Astrocyte of the hippocampus (primary cell): Measurements from ENCODE around the gene TAS1R3.
A peak's percentile ranks its signal among the peaks of the same experiment; 100 is the strongest.

Source experiments
- DNase-seq: peaks from one replicate; pipeline ENCODE4 v3.0.0; 2011; ENCODE audit warnings: low read depth, low spot score

The TAS1R3 gene

DNA sequence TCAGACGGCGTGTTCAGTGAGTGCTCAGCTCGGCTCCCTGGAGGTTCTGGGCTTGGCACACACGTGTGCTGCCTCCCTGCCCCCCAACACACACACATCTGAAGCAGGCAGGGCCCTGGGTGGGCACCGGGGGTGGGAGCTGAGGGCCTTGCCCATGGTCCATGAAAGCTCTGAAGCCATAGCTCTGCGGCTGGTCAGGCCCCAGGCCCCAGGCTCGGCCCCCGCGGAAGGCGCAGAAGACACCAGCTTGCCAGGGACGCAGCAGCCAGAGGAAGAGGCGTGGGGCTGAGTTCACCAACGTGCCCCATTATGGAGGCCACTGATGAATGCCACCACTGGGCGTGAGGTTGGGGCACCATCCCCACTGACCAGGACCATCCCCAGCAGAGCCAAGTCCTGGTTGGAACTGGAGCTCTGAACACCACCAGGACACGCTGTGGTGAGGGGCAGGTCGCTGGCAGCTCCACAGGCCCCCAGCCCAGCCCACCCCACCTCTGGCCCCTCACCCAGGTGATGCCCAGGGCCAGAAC is 39.8 kb downstream of the TAS1R3 start:
- DNase-seq, result no peak

- no peak for DNase-seq
Observed at GRCh38 chr1:1371364-1371745, 40.3 kb downstream of the TAS1R3 start.

DNA sequence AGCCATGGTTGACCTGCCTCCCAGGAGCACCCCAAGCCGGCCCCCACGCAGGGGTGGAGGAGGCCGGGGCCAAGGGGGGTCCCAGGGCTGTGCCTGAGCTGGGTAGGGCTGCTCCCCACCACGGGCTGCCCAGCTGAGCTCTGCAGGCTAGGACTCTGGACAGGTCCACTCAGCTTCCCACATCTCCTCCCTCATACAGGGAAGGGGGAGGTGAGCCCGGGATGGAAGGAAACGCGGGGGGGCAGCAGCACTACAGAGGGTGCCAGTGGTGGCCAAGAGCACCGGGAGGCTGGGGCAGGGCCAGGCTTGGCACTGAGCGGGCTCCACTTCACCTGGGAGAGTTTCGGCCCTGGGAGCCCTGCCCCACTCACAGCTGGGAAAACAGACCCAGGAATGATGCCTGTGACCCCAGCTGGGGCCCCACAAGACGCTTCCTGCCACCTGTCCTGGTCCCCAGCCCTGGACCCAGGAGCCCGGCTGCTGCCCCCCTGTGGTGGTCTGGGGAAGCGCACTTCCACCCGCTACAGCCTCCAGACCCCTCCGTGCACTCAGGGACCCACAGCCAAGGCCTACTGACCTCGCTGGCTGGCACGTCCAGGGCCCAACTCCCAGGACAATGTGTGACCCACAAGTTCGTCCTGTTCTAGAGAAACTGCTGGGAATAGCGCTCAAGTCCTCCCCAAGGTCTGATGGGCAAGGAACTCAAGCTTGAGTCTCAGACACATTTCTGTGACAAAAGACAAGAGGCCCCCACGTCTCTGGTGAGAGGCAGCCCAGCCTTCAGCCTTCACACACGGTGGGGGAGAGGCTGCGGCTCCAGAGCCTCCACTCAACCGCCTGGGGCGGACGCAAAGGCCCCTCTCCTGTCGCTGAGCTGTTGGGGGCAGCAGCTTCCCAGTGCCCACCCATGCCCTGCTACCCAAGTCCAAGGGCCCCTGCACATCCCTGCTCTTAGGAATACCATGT is 40.9 kb downstream of the TAS1R3 start:
- peak; percentile 76 for DNase-seq

DNA sequence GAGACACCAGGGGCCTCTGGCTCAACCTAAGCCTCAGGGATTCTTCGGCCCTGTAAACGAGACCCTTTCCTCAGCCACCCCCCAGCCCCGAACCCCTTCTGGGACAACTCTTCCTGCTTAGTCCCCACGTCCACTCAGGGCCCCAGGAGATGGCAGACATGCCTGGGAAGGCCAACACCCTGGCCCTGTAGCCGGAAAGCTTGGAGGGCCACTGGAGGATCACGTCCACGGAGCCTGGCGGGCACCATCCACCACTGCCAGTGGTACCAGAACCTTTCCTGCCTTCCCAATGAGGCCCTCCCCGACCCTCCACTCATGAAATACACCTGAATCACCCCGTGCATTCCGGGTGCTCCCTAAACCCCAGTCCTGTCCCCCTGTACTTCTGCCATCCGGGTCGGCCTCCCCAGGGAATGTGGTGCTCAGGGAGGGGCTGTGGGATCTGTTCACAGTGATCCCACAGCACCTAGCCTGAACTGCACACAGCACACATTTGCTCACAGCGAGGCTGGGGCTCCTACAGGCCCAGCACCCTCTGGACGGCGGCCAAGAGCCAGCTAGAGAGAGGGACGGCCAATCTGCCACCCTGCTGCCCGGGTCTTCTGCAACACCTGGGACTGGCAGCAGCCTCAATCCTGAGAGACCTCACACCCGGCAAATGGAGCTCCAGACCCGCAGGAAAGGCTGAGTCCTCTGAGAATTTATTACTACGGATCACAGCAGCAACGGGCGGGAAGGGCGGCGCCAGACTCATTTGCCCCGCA is 42.2 kb downstream of the TAS1R3 start:
- no peak for DNase-seq

DNA sequence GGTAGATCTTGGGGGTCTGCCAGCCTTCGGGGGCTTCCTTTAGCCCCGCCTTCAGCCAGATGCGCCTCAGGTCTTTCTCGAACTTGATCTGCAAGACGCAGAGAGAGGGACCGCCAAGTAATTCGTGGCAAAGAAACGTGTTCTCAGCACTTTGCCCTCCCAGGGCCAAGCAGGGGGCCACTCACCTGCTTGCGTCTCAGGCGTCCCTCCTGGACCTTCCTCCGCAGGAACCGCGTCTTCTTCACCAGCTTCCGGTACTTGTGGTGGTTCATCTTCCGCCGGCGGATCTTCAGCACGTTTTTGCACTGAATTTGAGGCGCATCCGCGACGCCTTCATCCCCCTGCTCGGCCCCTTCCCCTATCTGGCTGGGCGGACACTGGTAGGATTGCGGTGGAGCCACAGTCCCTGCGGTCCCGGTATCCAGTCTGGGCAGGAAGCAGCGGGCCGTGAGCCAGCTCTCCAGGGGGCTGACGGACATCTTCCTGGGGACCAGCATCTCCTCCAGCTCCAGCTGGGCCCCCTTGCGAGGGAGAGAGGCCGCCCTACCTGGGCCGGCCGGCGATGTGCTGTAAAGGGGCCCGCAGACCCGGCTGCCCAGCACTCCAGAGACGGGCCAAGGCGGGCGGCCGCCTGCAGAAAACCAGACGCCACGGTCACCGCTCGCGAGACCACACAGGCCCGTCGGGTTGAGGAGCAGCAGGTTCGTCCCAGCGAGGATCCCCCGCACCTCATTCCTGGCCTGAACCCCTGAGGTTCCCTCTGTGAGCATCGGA is 42.9 kb downstream of the TAS1R3 start:
- DNase-seq, result no peak

GRCh38 chr1:1374589-1374928 is 43.5 kb downstream of the TAS1R3 start:
- no peak for DNase-seq

DNA sequence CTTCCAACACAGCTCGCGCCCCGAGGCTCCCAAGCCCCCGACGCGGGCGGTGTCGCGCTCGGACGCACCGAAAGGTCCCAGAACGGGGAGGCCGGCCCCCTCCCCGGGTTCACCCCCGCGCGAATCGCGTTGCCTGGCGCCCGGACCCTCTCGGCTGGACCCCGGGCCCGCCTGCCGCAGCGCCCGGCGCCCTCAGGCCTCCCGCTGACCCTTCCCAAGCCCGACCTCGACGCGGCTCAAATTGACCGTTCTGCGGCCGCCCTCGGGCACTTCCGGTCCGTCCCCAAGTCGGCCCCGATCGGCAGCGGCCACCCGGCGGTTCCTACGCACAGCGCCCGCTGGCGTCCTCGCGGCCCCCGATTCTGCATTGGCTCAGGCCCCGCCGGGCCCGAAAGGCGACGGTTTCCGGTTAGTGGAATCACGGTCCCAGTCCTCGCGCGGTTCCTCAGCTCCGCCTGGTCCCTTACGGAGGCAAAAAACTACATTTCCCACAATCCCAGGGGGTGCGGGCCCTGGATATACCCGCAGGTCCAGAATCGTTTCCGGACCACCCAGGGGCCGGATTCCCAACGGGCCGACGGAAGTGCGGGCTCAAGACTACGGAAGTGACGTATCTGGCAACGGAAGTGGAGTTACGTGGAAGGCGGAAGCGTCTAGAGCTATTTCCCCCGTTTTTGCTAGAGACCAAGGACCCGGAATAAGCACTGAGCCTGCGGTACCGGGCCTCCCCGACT is 44.0 kb downstream of the TAS1R3 start, which contains the start of gene AURKAIP1:
TSS of gene AURKAIP1 (minus strand) at position 279 of the 734 bp plus-strand sequence. CDS start 451 bp downstream, outside the sequence.
- peak; percentile 100 for DNase-seq

- DNase-seq, result no peak
Observed at GRCh38 chr1:1376551-1377226, 45.6 kb downstream of the TAS1R3 start.

GRCh38 chr1:1377540-1378205 is 46.6 kb downstream of the TAS1R3 start:
- no peak for DNase-seq

- DNase-seq, result no peak
Observed at GRCh38 chr1:1380860-1381259, 49.8 kb downstream of the TAS1R3 start.

DNA sequence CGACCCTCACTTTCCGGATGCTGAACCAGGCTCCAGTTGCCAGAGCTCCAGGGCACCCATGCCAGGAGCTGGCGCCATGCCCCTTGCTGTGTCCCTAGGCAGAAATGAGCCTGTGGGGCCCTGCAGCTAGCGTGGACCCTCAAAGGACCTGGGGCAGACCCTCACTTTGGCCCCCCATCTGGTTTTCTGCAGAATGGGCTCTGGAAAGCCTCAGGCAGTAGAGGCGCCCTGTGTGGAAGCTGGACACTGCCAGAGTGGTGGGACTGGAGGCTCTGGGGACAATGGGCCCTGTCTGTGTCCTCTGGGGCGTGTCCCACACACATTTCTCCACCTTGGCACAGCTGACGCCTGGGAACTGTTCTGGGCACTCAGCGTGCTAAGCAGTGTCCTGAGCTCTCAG is 50.2 kb downstream of the TAS1R3 start:
- DNase-seq, result no peak
